NCI-H2029 treated with DMSO at 0.1 percent for 48 hours (cell line): Measurements from ENCODE around the gene SRSF2.
"Not testable (repeated sequence)": the region's sequence is repeated elsewhere in the genome, so short reads cannot be mapped to it uniquely, and the experiment has no call there.

Experiments used
- DNase-seq: peaks from one replicate; lab custom pipeline; 2025; lab: John Stamatoyannopoulos, UW

Gene SRSF2, protein sequence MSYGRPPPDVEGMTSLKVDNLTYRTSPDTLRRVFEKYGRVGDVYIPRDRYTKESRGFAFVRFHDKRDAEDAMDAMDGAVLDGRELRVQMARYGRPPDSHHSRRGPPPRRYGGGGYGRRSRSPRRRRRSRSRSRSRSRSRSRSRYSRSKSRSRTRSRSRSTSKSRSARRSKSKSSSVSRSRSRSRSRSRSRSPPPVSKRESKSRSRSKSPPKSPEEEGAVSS

DNA sequence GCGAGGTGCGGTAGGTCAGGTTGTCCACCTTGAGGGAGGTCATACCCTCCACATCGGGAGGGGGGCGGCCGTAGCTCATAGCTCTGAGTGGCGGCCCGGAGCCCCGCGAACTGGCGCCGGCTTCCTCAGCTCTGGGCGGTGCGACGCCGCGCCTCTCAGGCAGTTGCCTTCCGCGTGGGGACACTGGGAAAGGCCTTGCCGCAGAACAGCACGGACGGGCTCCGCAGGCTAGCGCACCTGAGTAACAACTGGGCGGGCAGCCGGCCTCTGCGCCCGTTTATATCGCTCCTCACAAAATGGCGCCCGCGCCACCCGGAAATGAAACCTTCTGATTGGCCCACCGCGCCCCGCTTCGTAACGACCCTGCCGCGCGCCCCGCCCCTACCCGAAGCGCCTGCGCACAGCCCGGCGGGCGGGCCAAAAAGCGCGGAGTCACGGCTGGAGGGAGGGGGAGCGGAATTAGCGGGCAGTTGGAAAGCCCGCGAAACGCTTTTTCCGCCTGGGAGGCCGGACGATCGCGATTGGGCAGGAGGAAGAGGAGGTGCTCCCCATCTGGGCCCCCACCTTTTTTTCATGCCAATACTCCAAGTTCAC is at the start of gene SRSF2:
Gene SRSF2 (minus strand): TSS at position 250 of the 594 bp plus-strand sequence. CDS start 171 bp downstream, at position 79.
- DNase-seq = peak; percentile 84

DNA sequence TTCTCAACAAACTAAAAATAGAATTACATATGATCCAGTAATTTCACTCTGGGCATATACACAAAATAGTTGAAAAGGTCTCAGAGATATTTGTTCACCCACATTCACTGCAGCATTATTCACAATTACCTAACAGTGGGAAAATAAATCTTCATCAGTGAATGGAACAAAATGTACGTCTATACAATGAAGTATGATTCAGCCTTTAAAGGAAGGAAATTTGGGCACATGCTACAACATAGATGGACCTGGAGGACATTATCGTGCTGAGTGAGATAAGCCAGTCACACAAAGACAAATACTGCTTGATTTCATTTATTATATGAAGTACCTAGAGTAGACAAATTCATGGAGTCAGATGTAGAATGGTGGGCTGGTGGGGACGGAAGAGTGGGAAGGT is 47.8 kb upstream of the SRSF2 start:
- no peak for DNase-seq

DNA sequence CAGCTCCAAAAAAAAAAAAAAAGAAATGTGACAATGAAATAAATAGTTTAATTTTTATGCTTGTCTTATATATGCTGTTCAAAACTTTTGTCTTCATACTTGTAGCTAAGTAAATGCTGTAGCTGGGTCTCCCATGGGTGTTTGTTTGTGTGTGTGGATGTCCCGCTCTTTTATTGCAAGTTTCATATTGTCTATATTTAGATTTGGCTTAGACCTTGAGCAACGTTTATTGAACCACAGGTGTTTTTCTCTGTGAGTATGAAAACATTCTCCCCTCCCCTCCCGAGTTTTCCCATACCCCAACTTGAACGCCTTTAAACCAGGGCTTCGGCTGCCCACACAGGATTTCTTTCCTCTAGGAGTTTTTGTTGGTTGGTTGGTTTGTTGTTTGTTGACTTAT is 46.0 kb upstream of the SRSF2 start:
- no peak for DNase-seq

GRCh38 chr17:76781056-76781982 is 44.2 kb upstream of the SRSF2 start:
- no peak for DNase-seq

GRCh38 chr17:76775021-76775600 is 38.0 kb upstream of the SRSF2 start:
- DNase-seq = no peak

DNA sequence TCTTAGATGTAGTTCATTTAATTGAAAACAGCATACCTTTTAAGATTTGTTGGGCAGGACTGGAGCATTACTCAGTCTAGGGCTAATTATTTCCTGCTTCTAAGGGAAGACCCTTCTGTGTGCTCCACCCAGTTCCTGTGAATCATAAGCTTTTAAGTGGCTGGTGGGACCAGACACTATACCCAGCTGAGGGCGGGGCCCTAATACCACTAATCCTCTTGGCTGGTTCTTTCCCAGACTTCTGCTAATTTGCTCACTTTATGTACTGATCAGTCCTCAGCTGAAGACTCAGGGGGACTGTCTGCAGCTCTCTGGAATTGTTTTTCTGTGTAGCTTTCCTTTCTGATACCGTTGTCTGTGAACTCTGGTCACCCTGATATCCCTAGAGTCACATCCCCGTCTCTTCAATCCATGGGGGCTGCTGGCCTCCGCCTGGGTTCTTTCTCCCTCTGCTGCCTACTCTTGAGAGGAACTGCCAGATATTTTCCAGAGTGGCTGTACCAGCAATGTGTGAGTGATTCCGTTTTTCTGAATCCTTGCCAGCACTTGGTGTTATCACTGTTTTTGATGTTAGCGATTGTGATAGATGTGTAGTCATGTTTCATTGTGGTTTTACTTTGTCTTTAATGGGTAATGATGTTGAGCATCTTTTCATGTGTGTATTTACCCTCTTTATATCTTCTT is 35.9 kb upstream of the SRSF2 start:
- no peak for DNase-seq

GRCh38 chr17:76758570-76758969 is 21.4 kb upstream of the SRSF2 start:
- DNase-seq = no peak

DNA sequence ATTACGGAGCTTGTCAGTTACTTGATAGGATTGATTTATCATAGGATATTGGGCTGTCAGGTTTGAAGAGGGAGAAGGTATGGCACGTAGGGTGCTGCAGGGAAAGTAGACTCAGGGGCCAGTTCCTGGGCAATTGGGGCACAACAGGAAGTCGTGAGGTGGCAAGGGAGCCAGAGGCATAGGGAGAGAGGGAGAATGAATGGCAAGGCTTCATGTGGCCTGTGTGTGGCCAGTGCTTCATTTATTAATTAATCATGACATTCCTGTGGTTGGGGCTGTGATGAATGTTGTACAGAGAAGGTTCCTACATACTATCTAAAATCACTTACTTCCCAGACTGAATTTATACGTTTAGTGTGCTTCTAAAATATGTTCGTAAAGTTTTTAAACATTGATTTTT is 20.1 kb upstream of the SRSF2 start:
- DNase-seq = no peak

DNA sequence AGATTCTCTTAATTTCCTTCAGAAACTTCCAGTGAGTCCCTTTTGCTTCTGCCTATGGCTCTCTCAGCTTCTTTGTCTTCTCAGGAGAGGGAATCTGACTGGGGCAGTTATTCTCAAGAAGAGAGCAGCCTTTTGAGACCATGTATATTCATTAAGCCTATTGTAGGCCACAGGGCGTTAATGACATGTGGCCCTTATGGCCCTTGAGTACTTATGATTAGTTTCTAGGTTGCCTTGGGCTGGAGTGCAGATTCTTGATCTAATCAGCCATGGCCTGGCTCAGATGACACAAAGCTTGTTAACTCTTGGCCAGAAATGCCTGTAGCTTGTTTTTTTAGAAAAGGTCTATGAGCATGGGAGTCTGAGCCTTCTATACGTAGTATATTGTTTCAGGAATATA is 18.2 kb upstream of the SRSF2 start:
- no peak for DNase-seq

DNA sequence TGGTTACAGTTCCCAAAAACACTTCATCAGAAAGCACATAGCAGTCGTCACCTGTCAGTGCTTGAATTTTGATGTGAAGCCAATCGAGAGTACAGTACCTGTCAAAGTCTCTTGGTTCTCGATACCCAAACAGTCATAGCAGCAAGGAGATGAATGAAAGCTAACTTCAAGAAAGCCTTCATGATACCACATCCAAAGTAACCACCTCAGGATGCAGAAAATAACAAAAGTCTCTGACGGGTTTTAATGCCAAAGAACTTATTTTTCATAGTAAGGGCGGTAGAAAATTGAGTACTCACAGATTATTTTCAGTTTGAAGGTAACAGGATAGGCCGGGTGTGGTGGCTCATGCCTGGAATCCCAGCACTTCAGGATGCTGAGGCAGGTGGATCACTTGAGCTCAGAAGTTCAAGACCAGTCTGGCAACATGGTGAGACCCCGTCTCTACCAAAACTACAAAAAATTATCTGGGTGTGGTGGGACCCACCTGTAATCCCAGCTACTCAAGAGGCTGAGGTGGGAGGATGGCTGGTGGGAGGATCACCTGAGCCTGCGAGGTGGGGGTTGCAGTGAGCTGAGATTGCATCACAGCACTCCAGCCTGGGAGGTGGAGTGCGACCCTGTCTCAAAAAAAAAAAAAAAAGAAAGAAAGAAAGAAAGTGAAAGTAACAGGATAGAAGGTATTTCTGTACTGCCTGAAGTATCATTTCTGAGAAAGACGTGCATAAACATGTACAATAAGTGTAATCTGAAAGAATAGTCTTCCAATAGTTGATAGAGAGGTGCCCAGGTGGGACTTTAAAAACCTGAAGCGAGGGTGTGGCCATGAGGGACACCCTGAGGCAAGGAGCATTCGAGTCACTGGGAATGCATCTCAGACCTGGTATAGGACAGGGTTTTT is 16.2 kb upstream of the SRSF2 start:
- DNase-seq = no peak

GRCh38 chr17:76752006-76752405 is 14.9 kb upstream of the SRSF2 start:
- DNase-seq = no peak

DNA sequence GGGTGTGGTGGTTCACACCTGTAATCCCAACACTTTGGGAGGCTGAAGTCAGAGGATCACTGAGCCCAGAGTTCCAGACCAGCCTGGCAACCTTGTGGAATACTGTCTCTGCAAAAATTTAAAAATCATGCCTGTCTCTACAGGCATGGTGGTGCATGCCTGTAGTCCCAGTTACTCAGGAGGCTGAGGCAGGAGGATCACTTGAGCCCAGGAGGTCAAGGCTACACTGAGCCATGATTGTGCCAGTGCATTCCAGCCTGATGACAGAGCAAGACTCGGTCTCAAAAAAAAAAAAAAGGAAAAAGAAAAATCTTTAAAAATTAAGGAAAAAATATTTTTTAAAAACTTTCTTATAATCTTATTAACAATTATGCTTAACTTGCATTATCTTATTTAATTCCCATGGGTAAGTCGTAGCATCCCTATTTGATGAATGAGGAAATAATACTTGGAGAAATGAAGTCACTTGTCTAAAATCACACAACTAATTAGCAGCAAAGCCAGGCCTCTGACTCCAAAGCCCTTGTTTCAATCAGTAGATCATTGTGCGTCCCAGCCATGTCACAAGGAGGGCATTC is 14.4 kb upstream of the SRSF2 start:
- DNase-seq = no peak

DNA sequence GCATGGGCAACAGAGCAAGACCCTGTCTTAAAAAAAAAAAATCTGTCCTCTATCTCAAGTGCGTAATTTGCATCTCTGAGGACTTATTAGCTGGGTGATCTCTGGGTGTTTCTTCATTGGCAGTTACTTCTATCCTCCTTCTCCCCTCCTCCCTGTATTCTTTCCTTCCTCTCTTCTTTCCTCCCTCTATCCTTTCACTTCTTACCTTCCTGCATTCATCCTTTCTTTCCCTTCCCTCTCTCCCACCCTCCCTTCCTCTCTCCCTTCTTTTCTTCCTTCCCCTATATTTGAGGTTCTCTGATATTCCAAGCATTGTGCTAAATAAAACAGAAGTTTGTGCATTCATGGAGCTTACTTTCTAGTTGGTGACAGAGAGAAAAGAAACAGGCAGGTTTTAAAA is 11.5 kb upstream of the SRSF2 start:
- DNase-seq = no peak

GRCh38 chr17:76747716-76748363 is 10.7 kb upstream of the SRSF2 start:
- DNase-seq = no peak

GRCh38 chr17:76745785-76746184 is 8.7 kb upstream of the SRSF2 start:
- not testable (repeated sequence) for DNase-seq

GRCh38 chr17:76744747-76745146 is 7.6 kb upstream of the SRSF2 start:
- no peak for DNase-seq

GRCh38 chr17:76742958-76743357 is 5.8 kb upstream of the SRSF2 start:
- no peak for DNase-seq

DNA sequence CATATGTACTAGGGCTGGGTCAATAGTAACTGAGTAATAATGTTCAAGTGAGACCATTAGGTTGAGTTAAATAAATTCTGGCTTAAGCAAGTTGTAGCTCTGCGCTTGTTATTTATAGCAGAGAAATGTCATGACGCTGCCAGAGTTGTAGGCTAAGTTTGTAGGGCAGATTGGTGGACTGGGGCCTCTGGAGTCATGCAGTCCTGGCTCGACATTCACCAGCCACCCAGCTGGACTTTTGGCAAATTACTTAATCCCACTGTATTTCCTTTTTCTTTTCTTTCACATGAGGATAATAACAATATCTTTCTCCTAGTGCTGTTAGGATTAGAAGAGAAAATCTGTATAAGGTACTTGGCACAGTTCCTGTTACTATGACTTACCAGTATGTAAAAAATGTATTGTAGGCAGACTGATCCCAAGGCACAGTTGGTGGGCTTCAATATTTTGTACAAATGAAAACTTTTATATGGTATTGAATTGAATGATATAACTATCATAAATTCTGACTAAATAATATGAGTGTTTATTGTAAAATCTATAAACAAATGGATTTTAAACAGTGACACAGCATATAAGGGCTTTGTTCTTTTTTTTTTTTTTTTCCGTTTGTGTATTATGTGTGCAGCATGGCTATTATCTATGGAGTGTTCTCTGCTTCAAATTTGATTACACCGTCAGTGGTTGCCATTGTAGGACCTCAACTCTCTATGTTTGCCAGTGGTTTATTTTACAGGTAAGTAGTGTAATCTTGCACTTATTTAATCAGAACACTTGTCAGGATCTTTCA is 3.4 kb upstream of the SRSF2 start:
- no peak for DNase-seq

DNA sequence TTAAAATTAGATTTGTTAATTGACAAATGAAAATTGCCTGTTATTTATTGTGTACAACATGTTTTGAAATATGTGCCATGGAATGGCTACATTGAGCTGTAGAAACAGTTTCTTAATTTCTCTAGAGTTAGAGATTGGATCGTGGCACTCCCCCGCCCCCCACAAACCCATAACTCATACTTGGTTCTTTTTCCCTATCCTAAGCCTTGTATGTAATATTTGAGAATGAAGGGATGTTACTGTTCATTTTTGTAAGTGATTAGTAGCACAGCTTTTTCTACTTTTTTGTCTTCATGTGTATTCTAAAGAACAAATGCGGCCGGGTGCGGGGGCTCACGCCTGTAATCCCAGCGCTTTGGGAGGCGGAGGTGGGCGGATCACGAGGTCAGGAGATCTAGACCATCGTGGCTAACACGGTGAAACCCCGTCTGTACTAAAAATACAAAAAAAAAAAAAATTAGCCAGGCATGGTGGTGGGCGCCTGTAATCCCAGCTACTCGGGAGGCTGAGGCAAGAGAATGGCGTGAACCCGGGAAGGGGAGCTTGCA is 2.5 kb upstream of the SRSF2 start:
- not testable (repeated sequence) for DNase-seq
